Mesenchymal stem cell (in vitro differentiated cells and primary cell): Measurements from ENCODE around the gene TOLLIP.
A peak's percentile ranks its signal among the peaks of the same experiment; 100 is the strongest.
"Not testable (repeated sequence)": the region's sequence is repeated elsewhere in the genome, so short reads cannot be mapped to it uniquely, and the experiment has no call there.

Experiments
- DNase-seq: peaks from one replicate; pipeline ENCODE4 v3.0.0-alpha.2; 2013
- H2AFZ ChIP-seq: one replicate; pipeline ENCODE4 v1.6.1; 2013; ENCODE audit warnings: low read depth, mild to moderate bottlenecking, control low read depth, inconsistent platforms, low read length, moderate library complexity
- H2AK5ac ChIP-seq: 2 replicates; pipeline ENCODE4 v1.6.1; 2013; ENCODE audit warnings: low read length, moderate library complexity, mild to moderate bottlenecking, inconsistent platforms; ENCODE audit not compliant: severe bottlenecking
- H2BK120ac ChIP-seq: one replicate; pipeline ENCODE4 v1.6.1; 2013; ENCODE audit warnings: low read depth, mild to moderate bottlenecking, inconsistent platforms, low read length, moderate library complexity
- H2BK12ac ChIP-seq, 2 experiments: one replicate each; pipeline ENCODE4 v1.6.1; 2013; ENCODE audit warnings: inconsistent platforms in 2 of 2, low read length in 2 of 2, mild to moderate bottlenecking in 2 of 2, moderate library complexity in 2 of 2, control low read depth in 1 of 2
- H2BK15ac ChIP-seq: one replicate; pipeline ENCODE4 v1.6.1; 2013; ENCODE audit warnings: mild to moderate bottlenecking, low read depth, inconsistent platforms; ENCODE audit not compliant: poor library complexity, severe bottlenecking
- H2BK5ac ChIP-seq: 2 replicates; pipeline ENCODE4 v1.6.1; 2013; ENCODE audit warnings: low read depth, mild to moderate bottlenecking, low read length, control low read depth, inconsistent platforms; ENCODE audit not compliant: poor library complexity, severe bottlenecking
- H3K14ac ChIP-seq, 2 experiments: one replicate each; pipeline ENCODE4 v1.6.1; 2013; ENCODE audit warnings: inconsistent platforms in 2 of 2, low read length in 2 of 2, control low read depth in 1 of 2, mild to moderate bottlenecking in 1 of 2, moderate library complexity in 1 of 2
- H3K18ac ChIP-seq, 2 experiments: one replicate each; pipeline ENCODE4 v1.6.1; 2013; ENCODE audit warnings: inconsistent platforms in 2 of 2, low read length in 2 of 2, control low read depth in 1 of 2, low read depth in 1 of 2, mild to moderate bottlenecking in 1 of 2
- H3K23ac ChIP-seq, 2 experiments: one replicate each; pipeline ENCODE4 v1.6.1; 2013; ENCODE audit warnings: inconsistent platforms in 2 of 2, low read length in 2 of 2, mild to moderate bottlenecking in 2 of 2, moderate library complexity in 2 of 2, control low read depth in 1 of 2
- H3K27ac ChIP-seq: 2 replicates; pipeline ENCODE4 v1.5.1; 2013; ENCODE audit warnings: mild to moderate bottlenecking, moderate library complexity, low read length, control low read depth, inconsistent platforms; ENCODE audit not compliant: poor library complexity, severe bottlenecking
- H3K27me3 ChIP-seq, 2 experiments: 2 replicates each; pipeline versions ENCODE4 v1.6.1 to v1.7.0; 2013; ENCODE audit warnings: low read length in 2 of 2, mild to moderate bottlenecking in 2 of 2, moderate library complexity in 2 of 2, control low read depth in 1 of 2, inconsistent platforms in 1 of 2; ENCODE audit not compliant: control insufficient read depth in 1 of 2, insufficient read depth in 1 of 2
- H3K36me3 ChIP-seq, 2 experiments: 2 replicates each; pipeline versions ENCODE4 v1.6.1 to v1.7.0; 2013; ENCODE audit warnings: low read length in 2 of 2, control low read depth in 1 of 2, inconsistent platforms in 1 of 2, low read depth in 1 of 2, mild to moderate bottlenecking in 1 of 2; ENCODE audit not compliant: insufficient read depth in 2 of 2, control insufficient read depth in 1 of 2
- H3K4ac ChIP-seq, 2 experiments: one replicate each; pipeline ENCODE4 v1.6.1; 2013; ENCODE audit warnings: inconsistent platforms in 2 of 2, low read length in 2 of 2, mild to moderate bottlenecking in 2 of 2, moderate library complexity in 2 of 2, control low read depth in 1 of 2, low read depth in 1 of 2
- H3K4me1 ChIP-seq: 2 replicates; pipeline ENCODE4 v1.6.1; 2013; ENCODE audit warnings: low read depth, low read length, control low read depth; ENCODE audit not compliant: control insufficient read depth, insufficient read depth
- H3K4me2 ChIP-seq: 2 replicates; pipeline ENCODE4 v1.6.1; 2013; ENCODE audit warnings: low read length, mild to moderate bottlenecking, inconsistent platforms; ENCODE audit not compliant: poor library complexity, severe bottlenecking
- H3K4me3 ChIP-seq, 2 experiments: 2 replicates each; pipeline versions ENCODE4 v1.5.1 to v1.7.0; 2013; ENCODE audit warnings: low read length in 2 of 2, mild to moderate bottlenecking in 2 of 2, control low read depth in 1 of 2, low read depth in 1 of 2; ENCODE audit not compliant: insufficient read depth in 1 of 2
- H3K79me1 ChIP-seq: replicated peaks from 2 replicates; pipeline ENCODE4 v1.6.1; 2013; ENCODE audit warnings: mild to moderate bottlenecking, control low read depth, low read length, inconsistent platforms; ENCODE audit not compliant: poor library complexity, severe bottlenecking
- H3K9ac ChIP-seq: 2 replicates; pipeline ENCODE4 v1.7.0; 2013; ENCODE audit warnings: mild to moderate bottlenecking, low read length, moderate library complexity
- H3K9me3 ChIP-seq: 2 replicates; pipeline ENCODE4 v1.7.0; 2013; ENCODE audit warnings: mild to moderate bottlenecking, low read length; ENCODE audit not compliant: control insufficient read depth
- H4K8ac ChIP-seq: one replicate; pipeline ENCODE4 v1.6.1; 2013; ENCODE audit warnings: inconsistent platforms, mild to moderate bottlenecking, low read length, moderate library complexity
- H4K91ac ChIP-seq: one replicate; pipeline ENCODE4 v1.6.1; 2013; ENCODE audit warnings: mild to moderate bottlenecking, low read length, inconsistent platforms
- WGBS: methylation state at CpG from one replicate; pipeline ENCODE4 v1.1.7; 2013; ENCODE audit warnings: mixed read lengths; 5-methylcytosine and 5-hydroxymethylcytosine counted together

The TOLLIP gene

DNA sequence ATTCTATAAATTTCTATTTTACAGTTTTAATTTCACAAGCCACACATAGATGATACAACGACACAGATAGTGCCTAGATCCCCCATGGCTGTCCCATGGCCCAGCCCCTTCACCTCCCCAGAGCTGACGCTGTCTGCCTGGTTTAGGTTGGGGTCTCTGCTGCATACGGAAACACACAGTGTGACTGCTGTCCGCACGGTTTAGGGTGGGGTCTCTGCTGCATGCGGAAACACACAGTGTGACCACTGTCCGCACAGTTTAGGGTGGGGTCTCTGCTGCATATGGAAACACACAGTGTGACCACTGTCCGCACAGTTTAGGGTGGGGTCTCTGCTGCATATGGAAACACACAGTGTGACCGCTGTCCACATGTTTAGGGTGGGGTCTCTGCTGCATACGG lies 31.8 kb upstream of the TOLLIP start:
- not testable (repeated sequence) for H3K4me2 ChIP-seq, H3K9me3 ChIP-seq, H2BK15ac ChIP-seq, H3K4me3 ChIP-seq, H3K36me3 ChIP-seq, H3K9ac ChIP-seq, H3K23ac ChIP-seq, DNase-seq, H3K14ac ChIP-seq, H3K4ac ChIP-seq, H2BK5ac ChIP-seq, H3K4me1 ChIP-seq, H3K27ac ChIP-seq, H2BK12ac ChIP-seq, H2BK120ac ChIP-seq, H2AK5ac ChIP-seq, H3K18ac ChIP-seq, H4K91ac ChIP-seq, H2AFZ ChIP-seq, H4K8ac ChIP-seq, H3K79me1 ChIP-seq
- peaks cover 17 to 28% of the 10 kb centered on the region in 2 experiments for H3K27me3 ChIP-seq
- WGBS, result 88% methylated on average over 10 of the region's 10 CpGs

DNA sequence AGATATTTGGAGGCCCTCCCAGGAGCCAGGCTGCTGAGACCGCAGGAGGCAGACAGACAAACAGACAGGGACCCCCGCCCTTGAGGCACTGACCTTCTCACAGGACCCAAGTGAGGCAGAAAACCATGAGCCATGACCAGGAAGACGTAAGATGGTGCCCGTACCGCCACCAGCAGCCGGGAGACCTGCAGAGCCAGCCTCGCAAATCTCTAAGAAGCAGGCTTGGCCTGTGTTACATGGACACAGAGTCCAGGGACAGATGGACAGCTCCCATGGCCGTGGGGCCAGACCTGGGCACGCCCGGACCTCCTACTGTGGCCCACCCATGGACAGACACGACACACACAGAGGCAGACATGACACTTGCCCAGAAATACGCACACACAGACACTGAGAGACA lies 30.7 kb upstream of the TOLLIP start:
- H3K23ac ChIP-seq, result no peak overlapping the region
- no peak overlapping the region for H2BK5ac ChIP-seq
- H3K79me1 ChIP-seq, result no peaks in the 10 kb centered on the region
- no peak overlapping the region for H3K27ac ChIP-seq
- no peak for DNase-seq
- H2BK120ac ChIP-seq, result no peak overlapping the region
- H4K91ac ChIP-seq, result peak overlapping the region; percentile 46
- H2BK12ac ChIP-seq, result no peak overlapping the region
- H3K9me3 ChIP-seq, result no peaks in the 10 kb centered on the region
- H3K4ac ChIP-seq, result no peak overlapping the region
- no peak overlapping the region for H3K4me2 ChIP-seq
- no peaks in the 10 kb centered on the region for H3K36me3 ChIP-seq
- WGBS, result 93% methylated on average over 12 of the region's 12 CpGs
- no peak overlapping the region for H2BK15ac ChIP-seq
- no peak overlapping the region for H2AFZ ChIP-seq
- H4K8ac ChIP-seq, result no peak overlapping the region
- peaks cover 17 to 39% of the 10 kb centered on the region in 2 experiments for H3K27me3 ChIP-seq
- peaks cover 13% of the 10 kb centered on the region for H3K4me1 ChIP-seq
- H3K4me3 ChIP-seq, result no peak overlapping the region
- no peak overlapping the region for H3K9ac ChIP-seq
- H3K18ac ChIP-seq, result no peak overlapping the region
- H3K14ac ChIP-seq, result no peak overlapping the region
- H2AK5ac ChIP-seq, result no peak overlapping the region

GRCh38 chr11:1339066-1339675 lies 29.7 kb upstream of the TOLLIP start:
- Histone ChIP-seq H3K27me3 (peaks cover 17 to 36% of the 10 kb centered on the region in 2 experiments), H3K36me3 (no peaks in the 10 kb centered on the region), H3K4me3 (no peak overlapping the region), H2BK12ac (no peak overlapping the region), H3K14ac (no peak overlapping the region), H2AFZ (no peak overlapping the region), H2BK15ac (no peak overlapping the region), H4K8ac (no peak overlapping the region), H3K9me3 (peaks cover 2% of the 10 kb centered on the region), H3K18ac (no peak overlapping the region), H2BK120ac (no peak overlapping the region), H3K27ac (no peak overlapping the region), H3K79me1 (no peaks in the 10 kb centered on the region), H3K4me2 (no peak overlapping the region), H2AK5ac (no peak overlapping the region), H3K9ac (no peak overlapping the region), H3K4ac (no peak overlapping the region), H4K91ac (no peak overlapping the region), H3K23ac (no peak overlapping the region), H3K4me1 (peaks cover 13% of the 10 kb centered on the region), H2BK5ac (no peak overlapping the region)
- DNase-seq, result no peak
- WGBS, result 94% methylated on average over 8 of the region's 15 CpGs

- H3K23ac ChIP-seq, result no peak overlapping the region
- H4K8ac ChIP-seq, result no peak overlapping the region
- no peak overlapping the region for H2BK15ac ChIP-seq
- H2AFZ ChIP-seq, result no peak overlapping the region
- H3K9me3 ChIP-seq, result peaks cover 4% of the 10 kb centered on the region
- no peak overlapping the region for H2AK5ac ChIP-seq
- H3K36me3 ChIP-seq, result no peaks in the 10 kb centered on the region
- no peak overlapping the region for H2BK120ac ChIP-seq
- no peak overlapping the region for H2BK5ac ChIP-seq
- no peak overlapping the region for H3K27ac ChIP-seq
- H3K27me3 ChIP-seq, result peaks cover 17 to 34% of the 10 kb centered on the region in 2 experiments
- H3K4me1 ChIP-seq, result peaks cover 13% of the 10 kb centered on the region
- no peak overlapping the region for H3K4me2 ChIP-seq
- no peak overlapping the region for H3K4me3 ChIP-seq
- H3K4ac ChIP-seq, result no peak overlapping the region
- no peak overlapping the region for H4K91ac ChIP-seq
- WGBS, result 83% methylated on average over 33 of the region's 33 CpGs
- no peak for DNase-seq
- no peak overlapping the region for H2BK12ac ChIP-seq
- no peak overlapping the region for H3K14ac ChIP-seq
- no peak overlapping the region for H3K18ac ChIP-seq
- H3K79me1 ChIP-seq, result no peaks in the 10 kb centered on the region
- no peak overlapping the region for H3K9ac ChIP-seq
Measured at GRCh38 chr11:1338201-1339065, 29.0 kb upstream of the TOLLIP start.
